DOHH2 (cell line): Measurements from ENCODE around the gene APOA4.

ENCODE experiments used
- H3F3A ChIP-seq: fragments of 200-600 bp; sonication (generic), shearing (Covaris generic); 2 replicates; pipeline ENCODE4 v1.6.0; 2016; ENCODE audit warnings: antibody characterized with exemption, mild to moderate bottlenecking; ENCODE audit not compliant: control insufficient read depth, insufficient read depth
- H3K27ac ChIP-seq: fragments of 200-600 bp; sonication (generic); 2 replicates; pipeline ENCODE4 v1.5.1; 2014; ENCODE audit warnings: low read depth, mild to moderate bottlenecking, low read length, moderate library complexity
- H3K27me3 ChIP-seq: fragments of 200-600 bp; sonication (generic); 2 replicates; pipeline ENCODE4 v1.6.1; 2014; ENCODE audit warnings: mild to moderate bottlenecking, low read length, mixed read lengths; ENCODE audit not compliant: control insufficient read depth
- H3K36me3 ChIP-seq: fragments of 200-600 bp; sonication (generic); 2 replicates; pipeline ENCODE4 v1.6.1; 2014; ENCODE audit warnings: mild to moderate bottlenecking, low read length, moderate library complexity, mixed read lengths; ENCODE audit not compliant: control insufficient read depth
- H3K4me1 ChIP-seq: fragments of 200-600 bp; sonication (generic); 2 replicates; pipeline ENCODE4 v1.6.1; 2014; ENCODE audit warnings: mild to moderate bottlenecking, low read length, mixed read lengths; ENCODE audit not compliant: control insufficient read depth
- H3K4me2 ChIP-seq: fragments of 200-600 bp; sonication (generic); 2 replicates; pipeline ENCODE4 v1.6.0; 2014; ENCODE audit warnings: mild to moderate bottlenecking, low read length, moderate library complexity
- H3K4me3 ChIP-seq: fragments of 200-600 bp; sonication (generic); 2 replicates; pipeline ENCODE4 v1.5.1; 2014; ENCODE audit warnings: mild to moderate bottlenecking, low read length, mixed read lengths
- H3K79me2 ChIP-seq: fragments of 200-600 bp; sonication (generic); 2 replicates; pipeline ENCODE4 v1.6.1; 2014; ENCODE audit warnings: mild to moderate bottlenecking, low read length, mixed read lengths; ENCODE audit not compliant: control insufficient read depth
- H3K9me2 ChIP-seq: fragments of 200-600 bp; sonication (generic); replicated peaks from 2 replicates; pipeline ENCODE4 v1.6.1; 2014; ENCODE audit warnings: mild to moderate bottlenecking, low read length, mixed read lengths; ENCODE audit not compliant: control insufficient read depth
- H3K9me3 ChIP-seq: fragments of 200-600 bp; sonication (generic); 2 replicates; pipeline ENCODE4 v1.6.1; 2014; ENCODE audit warnings: antibody characterized with exemption, low read length, mixed read lengths; ENCODE audit not compliant: control insufficient read depth, insufficient read depth
- H4K20me1 ChIP-seq: fragments of 200-600 bp; sonication (generic); 2 replicates; pipeline ENCODE4 v1.6.0; 2014; ENCODE audit warnings: low read depth, mild to moderate bottlenecking, antibody characterized with exemption, low read length, moderate library complexity; ENCODE audit not compliant: control insufficient read depth, insufficient read depth
- CTCF ChIP-seq: fragments of 200-600 bp; sonication (generic); IDR thresholded peaks from one replicate; pipeline ENCODE4 v1.5.1; 2014; ENCODE audit warnings: antibody characterized with exemption, mild to moderate bottlenecking, low read depth, low read length; ENCODE audit not compliant: poor library complexity, severe bottlenecking
- EZH2phosphoT487 ChIP-seq: fragments of 200-600 bp; sonication (generic); IDR thresholded peaks from 2 replicates; pipeline ENCODE4 v1.6.1; 2017; ENCODE audit warnings: borderline replicate concordance, mild to moderate bottlenecking, antibody characterized with exemption, low read length, moderate library complexity, mixed read lengths

Gene APOA4

GRCh38 chr11:116840224-116840745 lies 17.2 kb upstream of the APOA4 start:
- Histone ChIP-seq H3K9me2 (no peaks in the 10 kb centered on the region), H3K27me3 (no peaks in the 10 kb centered on the region), H3K27ac (no peak overlapping the region), H3K9me3 (no peaks in the 10 kb centered on the region), H3K4me2 (no peak overlapping the region), H3F3A (no peaks in the 10 kb centered on the region), H3K36me3 (peaks cover 7% of the 10 kb centered on the region), H4K20me1 (no peaks in the 10 kb centered on the region), H3K4me1 (peaks cover 10% of the 10 kb centered on the region), H3K79me2 (no peaks in the 10 kb centered on the region), H3K4me3 (no peak overlapping the region)
- TF ChIP-seq EZH2phosphoT487 (no peak), CTCF (no peak)

GRCh38 chr11:116838321-116839084 lies 15.4 kb upstream of the APOA4 start:
- TF ChIP-seq CTCF: no peak
- TF ChIP-seq EZH2phosphoT487: no peak

GRCh38 chr11:116837231-116838091 lies 14.4 kb upstream of the APOA4 start, which contains the start of gene APOA1:
Gene APOA1, minus strand, starts transcription at chr11:116837622. Its CDS starts 235 bp downstream, at chr11:116837387.
- Histone ChIP-seq H3K4me1 (peaks cover 13% of the 10 kb centered on the region), H3K4me2 (peak within 1 kb of the TSS; percentile 91; the same call in 1 of the 2 replicates), H3F3A (no peaks in the 10 kb centered on the region), H4K20me1 (no peaks in the 10 kb centered on the region), H3K4me3 (no peak within 1 kb of the TSS), H3K79me2 (no peaks in the 10 kb centered on the region), H3K27me3 (no peaks in the 10 kb centered on the region), H3K36me3 (no peaks in the 10 kb centered on the region), H3K9me3 (no peaks in the 10 kb centered on the region), H3K9me2 (no peaks in the 10 kb centered on the region), H3K27ac (no peak within 1 kb of the TSS)
- TF ChIP-seq CTCF (no peak), EZH2phosphoT487 (no peak)

More at GRCh38 chr11:116838321-116839084, 15.4 kb upstream of the APOA4 start:
- H3K79me2 ChIP-seq: no peaks in the 10 kb centered on the region
- no peaks in the 10 kb centered on the region for H3K9me2 ChIP-seq
- H3K4me3 ChIP-seq: no peak overlapping the region
- no peak overlapping the region for H3K4me2 ChIP-seq
- H3K36me3 ChIP-seq: no peaks in the 10 kb centered on the region; the same call in 1 of the 2 replicates
- no peaks in the 10 kb centered on the region for H3F3A ChIP-seq
- no peaks in the 10 kb centered on the region for H3K27me3 ChIP-seq
- no peaks in the 10 kb centered on the region for H3K9me3 ChIP-seq
- H4K20me1 ChIP-seq: no peaks in the 10 kb centered on the region
- peaks cover 13% of the 10 kb centered on the region for H3K4me1 ChIP-seq
- H3K27ac ChIP-seq: no peak overlapping the region
